Left renal pelvis (tissue), 4 donors: ENCODE results near the gene GLMP. TPM values are rescaled to one million over a fixed set of nuclear protein-coding genes. Genes with fewer than 3 reads are reported as not detected.
"Not testable (repeated sequence)": the region's sequence is repeated elsewhere in the genome, so short reads cannot be mapped to it uniquely, and the experiment has no call there.

Source experiments
- DNase-seq, 4 donors: peaks; one replicate each; pipeline ENCODE4 v3.0.0-alpha.2; 2013; ENCODE audit warnings: low read depth in 4 of 4, low spot score in 3 of 4
- polyA plus RNA-seq, 4 donors: library from polyadenylated mRNA; unstranded; fragments of 120-200 nt; gene quantifications; one replicate each; pipeline ENCODE4 v1.2.1, GENCODE V29; 2013; ENCODE audit not compliant: insufficient read length in 4 of 4

The GLMP gene
- 10 to 100 TPM; 53.7 to 66.3 (median 63.0) TPM for polyA plus RNA-seq

GRCh38 chr1:156295391-156295947 lies at the start of gene GLMP:
GLMP (minus strand) TSS chr1:156295679; CDS start chr1:156295645, 34 bp downstream.
- peak in 1 of 4 donors; percentile 64 for DNase-seq

GRCh38 chr1:156344409-156344808 lies 48.9 kb upstream of the GLMP start:
- no peak for DNase-seq

- no peak for DNase-seq
Measured at GRCh38 chr1:156342166-156342955, 46.9 kb upstream of the GLMP start.

GRCh38 chr1:156338180-156338976 lies 42.9 kb upstream of the GLMP start, which contains the start of the genes CCT3 and TSACC:
CCT3 (minus strand) TSS chr1:156338292; CDS start chr1:156338184, 108 bp downstream.
TSACC (plus strand) TSS chr1:156338526; CDS start chr1:156339758, 1,232 bp downstream.
- DNase-seq, result peak; percentile 99

GRCh38 chr1:156337888-156338179 lies 42.4 kb upstream of the GLMP start:
- DNase-seq, result no peak

- no peak for DNase-seq
Measured at GRCh38 chr1:156337052-156337887, 41.8 kb upstream of the GLMP start.

GRCh38 chr1:156336242-156336641 lies 40.8 kb upstream of the GLMP start:
- DNase-seq, result no peak

GRCh38 chr1:156323179-156323578 lies 27.7 kb upstream of the GLMP start:
- DNase-seq, result not testable (repeated sequence)

- DNase-seq, result no peak
Measured at GRCh38 chr1:156320560-156320959, 25.1 kb upstream of the GLMP start.

GRCh38 chr1:156319664-156320063 lies 24.2 kb upstream of the GLMP start:
- no peak for DNase-seq

GRCh38 chr1:156316909-156317308 lies 21.4 kb upstream of the GLMP start:
- DNase-seq, result no peak

GRCh38 chr1:156310962-156311361 lies 15.5 kb upstream of the GLMP start:
- no peak for DNase-seq

- no peak for DNase-seq
Measured at GRCh38 chr1:156308078-156308477, 12.6 kb upstream of the GLMP start.

- DNase-seq, result no peak
Measured at GRCh38 chr1:156305215-156305614, 9.7 kb upstream of the GLMP start.

GRCh38 chr1:156303241-156303640 lies 7.8 kb upstream of the GLMP start:
- DNase-seq, result no peak

GRCh38 chr1:156298852-156299357 lies 3.4 kb upstream of the GLMP start, which contains the start of gene VHLL:
VHLL (minus strand) TSS chr1:156299307; CDS start chr1:156299189, 118 bp downstream.
- DNase-seq, result no peak

- no peak for DNase-seq
Measured at GRCh38 chr1:156293895-156294294, 1.6 kb downstream of the GLMP start.

GRCh38 chr1:156293098-156293434 lies 2.4 kb downstream of the GLMP start:
- no peak for DNase-seq

- peak in 2 of 4 donors; percentile 42 to 50 for DNase-seq
Measured at GRCh38 chr1:156291226-156292061, 4.0 kb downstream of the GLMP start.
